ENCODE results near the gene NEK10.

DNA sequence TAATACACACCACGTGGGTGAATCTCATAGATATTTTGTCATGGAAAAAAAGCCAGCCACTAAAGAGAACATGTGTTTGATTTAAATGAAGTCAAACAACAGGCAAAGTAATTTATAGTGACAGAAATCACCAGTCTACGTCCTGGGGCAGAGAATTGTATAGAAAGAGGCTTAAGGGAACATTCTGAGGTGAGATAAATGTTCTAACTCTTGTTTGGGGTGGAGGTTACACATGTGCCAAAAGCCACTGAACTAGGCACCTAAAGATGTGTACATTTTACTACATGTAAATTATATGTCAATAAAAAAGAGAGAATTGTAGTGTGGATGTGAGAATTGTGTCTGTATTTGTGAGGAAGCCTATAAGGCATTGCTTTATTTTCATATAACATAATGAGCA lies 184.9 kb downstream of the NEK10 start:
- TF ChIP-seq, protein P1, sequence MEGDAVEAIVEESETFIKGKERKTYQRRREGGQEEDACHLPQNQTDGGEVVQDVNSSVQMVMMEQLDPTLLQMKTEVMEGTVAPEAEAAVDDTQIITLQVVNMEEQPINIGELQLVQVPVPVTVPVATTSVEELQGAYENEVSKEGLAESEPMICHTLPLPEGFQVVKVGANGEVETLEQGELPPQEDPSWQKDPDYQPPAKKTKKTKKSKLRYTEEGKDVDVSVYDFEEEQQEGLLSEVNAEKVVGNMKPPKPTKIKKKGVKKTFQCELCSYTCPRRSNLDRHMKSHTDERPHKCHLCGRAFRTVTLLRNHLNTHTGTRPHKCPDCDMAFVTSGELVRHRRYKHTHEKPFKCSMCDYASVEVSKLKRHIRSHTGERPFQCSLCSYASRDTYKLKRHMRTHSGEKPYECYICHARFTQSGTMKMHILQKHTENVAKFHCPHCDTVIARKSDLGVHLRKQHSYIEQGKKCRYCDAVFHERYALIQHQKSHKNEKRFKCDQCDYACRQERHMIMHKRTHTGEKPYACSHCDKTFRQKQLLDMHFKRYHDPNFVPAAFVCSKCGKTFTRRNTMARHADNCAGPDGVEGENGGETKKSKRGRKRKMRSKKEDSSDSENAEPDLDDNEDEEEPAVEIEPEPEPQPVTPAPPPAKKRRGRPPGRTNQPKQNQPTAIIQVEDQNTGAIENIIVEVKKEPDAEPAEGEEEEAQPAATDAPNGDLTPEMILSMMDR (IDR thresholded peaks at IDR 0.05; ENCODE audit: low read depth, low read length): no peak
- TF ChIP-seq MYC (IDR thresholded peaks at IDR 0.05; ENCODE audit: low read depth, low read length): no peak
- no peak for TF ChIP-seq POLR2A (IDR thresholded peaks at IDR 0.05; ENCODE audit: extremely low read depth, insufficient read length)
